HepG2 (cell line): ENCODE results near the gene HYAL1. TPM values are rescaled to one million over a fixed set of nuclear protein-coding genes. Genes with fewer than 3 reads are reported as not detected.
A peak's percentile ranks its signal among the peaks of the same experiment; 100 is the strongest.

Experiments
- AFF4 ChIP-seq: sonication (generic); formaldehyde crosslinking; IDR thresholded peaks from 2 replicates; pipeline ENCODE4 v1.4.0; 2020; ENCODE audit warnings: missing genetic modification reagents
- AGO1 ChIP-seq: fragments of 200-400 bp; formaldehyde crosslinking; IDR thresholded peaks from 2 replicates; pipeline ENCODE4 v1.6.1; 2017; ENCODE audit warnings: mild to moderate bottlenecking, low read depth, low read length, moderate library complexity; ENCODE audit not compliant: poor library complexity, severe bottlenecking
- HMG20A ChIP-seq: IDR thresholded peaks from 2 replicates; pipeline ENCODE4 v1.6.1; 2016; ENCODE audit warnings: borderline replicate concordance
- PTBP1 ChIP-seq: fragments of 200-400 bp; formaldehyde crosslinking; IDR thresholded peaks from 2 replicates; pipeline ENCODE4 v1.6.1; 2018; ENCODE audit warnings: low read length, low read depth; ENCODE audit not compliant: poor library complexity, severe bottlenecking
- RXRA ChIP-seq: sonication (generic); formaldehyde crosslinking; IDR thresholded peaks from 2 replicates; pipeline ENCODE4 v1.5.1; 2020; ENCODE audit warnings: missing genetic modification reagents
- SIN3A ChIP-seq: IDR thresholded peaks from 2 replicates; pipeline ENCODE4 v1.6.1; 2011; ENCODE audit warnings: low read depth, mild to moderate bottlenecking, control low read depth, low read length, borderline replicate concordance
- SIX1 ChIP-seq: sonication (generic); formaldehyde crosslinking; IDR thresholded peaks from 2 replicates; pipeline ENCODE4 v1.4.0; 2020; ENCODE audit warnings: missing genetic modification reagents, borderline replicate concordance
- TAF1 ChIP-seq: sonication (generic); formaldehyde crosslinking; IDR thresholded peaks from 2 replicates; pipeline ENCODE4 v1.4.0; 2020; ENCODE audit warnings: missing genetic modification reagents
- ZFP36L1 ChIP-seq: sonication (generic); formaldehyde crosslinking; IDR thresholded peaks from 2 replicates; pipeline ENCODE4 v1.8.0; 2022; ENCODE audit warnings: mild to moderate bottlenecking, missing genetic modification reagents, moderate library complexity
- ZNF564 ChIP-seq: sonication (generic); formaldehyde crosslinking; IDR thresholded peaks from 2 replicates; pipeline ENCODE4 v1.8.1; 2023; ENCODE audit warnings: mild to moderate bottlenecking, missing genetic modification reagents
- ZNF660 ChIP-seq: sonication (generic); formaldehyde crosslinking; IDR thresholded peaks from 2 replicates; pipeline ENCODE4 v1.5.1; 2020; ENCODE audit warnings: mild to moderate bottlenecking, low read depth, missing genetic modification reagents, borderline replicate concordance
- polyA plus RNA-seq, 8 experiments: library from polyadenylated mRNA; depleted of rRNA in 3 of 8; stranded (reverse) in 7 of 8; unstranded in 1 of 8; fragments of >200 nt; fragmentation: Illumina TruSeq in 4 of 8; extraction: Trizol in 4 of 8; gene quantifications; 2 replicates each; pipeline versions ENCODE4 v1.2.1 to v1.2.3, GENCODE V29; 2011 to 2016; ENCODE audit warnings: low read depth in 4 of 8, missing spikeins in 1 of 8, mixed read lengths in 1 of 8; ENCODE audit not compliant: insufficient read depth in 1 of 8
- total RNA-seq, 5 experiments: library from RNA; depleted of rRNA; stranded (reverse); fragments of >200 nt; fragmentation: Illumina TruSeq; extraction: Trizol; gene quantifications; 2 replicates each; pipeline ENCODE4 v1.2.3, GENCODE V29; 2016; ENCODE audit warnings: low read depth in 1 of 5
- TF ChIP-seq, protein P1 (sequence below): sonication (generic); formaldehyde crosslinking; IDR thresholded peaks from 2 replicates; pipeline ENCODE4 v1.4.0; 2020; ENCODE audit warnings: missing genetic modification reagents, borderline replicate concordance
- TF ChIP-seq, protein P2 (sequence below): sonication (generic); formaldehyde crosslinking; IDR thresholded peaks from 2 replicates; pipeline ENCODE4 v1.4.0; 2020; ENCODE audit warnings: missing genetic modification reagents

The HYAL1 gene
- total and polyA plus RNA-seq, 2 of the 13 experiments (the other 11 are each of a cell fraction or from before 2014, with no cell fraction given), result 76.5 to 193 TPM

- TF ChIP-seq, protein P1, sequence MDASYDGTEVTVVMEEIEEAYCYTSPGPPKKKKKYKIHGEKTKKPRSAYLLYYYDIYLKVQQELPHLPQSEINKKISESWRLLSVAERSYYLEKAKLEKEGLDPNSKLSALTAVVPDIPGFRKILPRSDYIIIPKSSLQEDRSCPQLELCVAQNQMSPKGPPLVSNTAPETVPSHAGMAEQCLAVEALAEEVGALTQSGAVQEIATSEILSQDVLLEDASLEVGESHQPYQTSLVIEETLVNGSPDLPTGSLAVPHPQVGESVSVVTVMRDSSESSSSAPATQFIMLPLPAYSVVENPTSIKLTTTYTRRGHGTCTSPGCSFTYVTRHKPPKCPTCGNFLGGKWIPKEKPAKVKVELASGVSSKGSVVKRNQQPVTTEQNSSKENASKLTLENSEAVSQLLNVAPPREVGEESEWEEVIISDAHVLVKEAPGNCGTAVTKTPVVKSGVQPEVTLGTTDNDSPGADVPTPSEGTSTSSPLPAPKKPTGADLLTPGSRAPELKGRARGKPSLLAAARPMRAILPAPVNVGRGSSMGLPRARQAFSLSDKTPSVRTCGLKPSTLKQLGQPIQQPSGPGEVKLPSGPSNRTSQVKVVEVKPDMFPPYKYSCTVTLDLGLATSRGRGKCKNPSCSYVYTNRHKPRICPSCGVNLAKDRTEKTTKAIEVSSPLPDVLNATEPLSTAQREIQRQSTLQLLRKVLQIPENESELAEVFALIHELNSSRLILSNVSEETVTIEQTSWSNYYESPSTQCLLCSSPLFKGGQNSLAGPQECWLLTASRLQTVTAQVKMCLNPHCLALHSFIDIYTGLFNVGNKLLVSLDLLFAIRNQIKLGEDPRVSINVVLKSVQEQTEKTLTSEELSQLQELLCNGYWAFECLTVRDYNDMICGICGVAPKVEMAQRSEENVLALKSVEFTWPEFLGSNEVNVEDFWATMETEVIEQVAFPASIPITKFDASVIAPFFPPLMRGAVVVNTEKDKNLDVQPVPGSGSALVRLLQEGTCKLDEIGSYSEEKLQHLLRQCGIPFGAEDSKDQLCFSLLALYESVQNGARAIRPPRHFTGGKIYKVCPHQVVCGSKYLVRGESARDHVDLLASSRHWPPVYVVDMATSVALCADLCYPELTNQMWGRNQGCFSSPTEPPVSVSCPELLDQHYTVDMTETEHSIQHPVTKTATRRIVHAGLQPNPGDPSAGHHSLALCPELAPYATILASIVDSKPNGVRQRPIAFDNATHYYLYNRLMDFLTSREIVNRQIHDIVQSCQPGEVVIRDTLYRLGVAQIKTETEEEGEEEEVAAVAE (CRISPR knock-in tag), result no peak; the same call in 1 of the 2 replicates
- TF ChIP-seq ZNF564 (CRISPR knock-in tag) (peak; percentile 93), SIX1 (CRISPR knock-in tag) (no peak; the same call in 1 of the 2 replicates), RXRA (CRISPR knock-in tag) (peak; percentile 93), AFF4 (CRISPR knock-in tag) (peak; percentile 73; the same call in 1 of the 2 replicates), AGO1 (no peak), TAF1 (CRISPR knock-in tag) (peak; percentile 84), SIN3A (peak; percentile 54; the same call in 1 of the 2 replicates), PTBP1 (no peak), ZFP36L1 (CRISPR knock-in tag) (peak; percentile 78; the same call in 1 of the 2 replicates), ZNF660 (CRISPR knock-in tag) (no peak), HMG20A (CRISPR knock-in tag) (0 out of 2 replicates have a peak, but pooled peaks have one; percentile 25)
- TF ChIP-seq, protein P2, sequence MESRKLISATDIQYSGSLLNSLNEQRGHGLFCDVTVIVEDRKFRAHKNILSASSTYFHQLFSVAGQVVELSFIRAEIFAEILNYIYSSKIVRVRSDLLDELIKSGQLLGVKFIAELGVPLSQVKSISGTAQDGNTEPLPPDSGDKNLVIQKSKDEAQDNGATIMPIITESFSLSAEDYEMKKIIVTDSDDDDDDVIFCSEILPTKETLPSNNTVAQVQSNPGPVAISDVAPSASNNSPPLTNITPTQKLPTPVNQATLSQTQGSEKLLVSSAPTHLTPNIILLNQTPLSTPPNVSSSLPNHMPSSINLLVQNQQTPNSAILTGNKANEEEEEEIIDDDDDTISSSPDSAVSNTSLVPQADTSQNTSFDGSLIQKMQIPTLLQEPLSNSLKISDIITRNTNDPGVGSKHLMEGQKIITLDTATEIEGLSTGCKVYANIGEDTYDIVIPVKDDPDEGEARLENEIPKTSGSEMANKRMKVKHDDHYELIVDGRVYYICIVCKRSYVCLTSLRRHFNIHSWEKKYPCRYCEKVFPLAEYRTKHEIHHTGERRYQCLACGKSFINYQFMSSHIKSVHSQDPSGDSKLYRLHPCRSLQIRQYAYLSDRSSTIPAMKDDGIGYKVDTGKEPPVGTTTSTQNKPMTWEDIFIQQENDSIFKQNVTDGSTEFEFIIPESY (CRISPR knock-in tag), result peak; percentile 89
Measured at GRCh38 chr3:50260027-50260941, 43.1 kb downstream of the HYAL1 start (continued).
